ENCODE results near the gene LGI2.

Gene LGI2

GRCh38 chr4:24973747-24974601, 56.8 kb downstream of the LGI2 start:
- TF ChIP-seq EZH2 (IDR thresholded peaks at IDR 0.05; ENCODE audit: borderline replicate concordance, low read depth, low read length, severe bottlenecking): no peak
- no peak for TF ChIP-seq CTCF (IDR thresholded peaks at IDR 0.05; ENCODE audit: borderline replicate concordance, extremely low read depth, low read length, poor library complexity, severe bottlenecking)
- H3K4me3 ChIP-seq (ENCODE audit: low read depth in 1 of 2, low read length in 2 of 2): no peak overlapping the region
- no peaks in the 10 kb centered on the region for H3K9me3 ChIP-seq (ENCODE audit: insufficient read depth, low read length, severe bottlenecking)
- H3K36me3 ChIP-seq (ENCODE audit: insufficient read depth, low read length): no peaks in the 10 kb centered on the region
- H3K4me2 ChIP-seq (ENCODE audit: insufficient read depth, low read length): no peak overlapping the region
- H3K79me2 ChIP-seq (ENCODE audit: insufficient read depth, low read length): no peaks in the 10 kb centered on the region
- no peak overlapping the region for H3K9ac ChIP-seq (ENCODE audit: low read depth, low read length)
- no peak overlapping the region for H3K27ac ChIP-seq (ENCODE audit: low read length)
- ATAC-seq (ENCODE audit: insufficient read depth, low read depth): no peak
- H3K4me1 ChIP-seq (ENCODE audit: insufficient read depth, low read length): no peaks in the 10 kb centered on the region
- H2AFZ ChIP-seq (ENCODE audit: low read depth, low read length): no peak overlapping the region
- no peak for DNase-seq
- no peaks in the 10 kb centered on the region for H3K27me3 ChIP-seq (ENCODE audit: insufficient read depth, low read length, poor library complexity)
- H4K20me1 ChIP-seq (ENCODE audit: insufficient read depth, low read length): no peaks in the 10 kb centered on the region

GRCh38 chr4:24973404-24973746, 57.4 kb downstream of the LGI2 start:
- Histone ChIP-seq H3K4me3 (ENCODE audit: low read depth in 1 of 2, low read length in 2 of 2) (no peak overlapping the region), H3K79me2 (ENCODE audit: insufficient read depth, low read length) (no peaks in the 10 kb centered on the region), H3K27ac (ENCODE audit: low read length) (no peak overlapping the region), H3K4me2 (ENCODE audit: insufficient read depth, low read length) (no peak overlapping the region), H3K9me3 (ENCODE audit: insufficient read depth, low read length, severe bottlenecking) (no peaks in the 10 kb centered on the region), H4K20me1 (ENCODE audit: insufficient read depth, low read length) (no peaks in the 10 kb centered on the region), H2AFZ (ENCODE audit: low read depth, low read length) (no peak overlapping the region), H3K36me3 (ENCODE audit: insufficient read depth, low read length) (no peaks in the 10 kb centered on the region), H3K9ac (ENCODE audit: low read depth, low read length) (no peak overlapping the region), H3K27me3 (ENCODE audit: insufficient read depth, low read length, poor library complexity) (no peaks in the 10 kb centered on the region), H3K4me1 (ENCODE audit: insufficient read depth, low read length) (no peaks in the 10 kb centered on the region)
- no peak for TF ChIP-seq CTCF (IDR thresholded peaks at IDR 0.05; ENCODE audit: borderline replicate concordance, extremely low read depth, low read length, poor library complexity, severe bottlenecking)
- no peak for ATAC-seq (ENCODE audit: insufficient read depth, low read depth)
- no peak for DNase-seq

GRCh38 chr4:24971192-24971591, 59.6 kb downstream of the LGI2 start:
- no peak overlapping the region for H3K9ac ChIP-seq (ENCODE audit: low read depth, low read length)
- no peak overlapping the region for H3K27ac ChIP-seq (ENCODE audit: low read length)
- no peaks in the 10 kb centered on the region for H3K27me3 ChIP-seq (ENCODE audit: insufficient read depth, low read length, poor library complexity)
- peaks cover 10% of the 10 kb centered on the region for H3K9me3 ChIP-seq (ENCODE audit: insufficient read depth, low read length, severe bottlenecking)
- no peaks in the 10 kb centered on the region for H3K36me3 ChIP-seq (ENCODE audit: insufficient read depth, low read length)
- DNase-seq (no peak), ATAC-seq (ENCODE audit: insufficient read depth, low read depth) (no peak)
- H3K79me2 ChIP-seq (ENCODE audit: insufficient read depth, low read length): no peaks in the 10 kb centered on the region
- no peaks in the 10 kb centered on the region for H4K20me1 ChIP-seq (ENCODE audit: insufficient read depth, low read length)
- no peak overlapping the region for H3K4me2 ChIP-seq (ENCODE audit: insufficient read depth, low read length)
- H2AFZ ChIP-seq (ENCODE audit: low read depth, low read length): no peak overlapping the region
- H3K4me1 ChIP-seq (ENCODE audit: insufficient read depth, low read length): no peaks in the 10 kb centered on the region
- no peak overlapping the region for H3K4me3 ChIP-seq (ENCODE audit: low read depth in 1 of 2, low read length in 2 of 2)
- TF ChIP-seq EZH2 (IDR thresholded peaks at IDR 0.05; ENCODE audit: borderline replicate concordance, low read depth, low read length, severe bottlenecking) (no peak), CTCF (IDR thresholded peaks at IDR 0.05; ENCODE audit: borderline replicate concordance, extremely low read depth, low read length, poor library complexity, severe bottlenecking) (no peak)
